Adipocyte (in vitro differentiated cells): Measurements from ENCODE around the gene IL1R2.

Experiments
- DNase-seq: peaks from one replicate; pipeline ENCODE4 v3.0.0-alpha.2; 2015; ENCODE audit warnings: low read depth
- H3K27me3 ChIP-seq: replicated peaks from 2 replicates; pipeline ENCODE4 v1.7.0; 2013; ENCODE audit warnings: mild to moderate bottlenecking, low read length, moderate library complexity; ENCODE audit not compliant: control insufficient read depth, insufficient read depth
- H3K36me3 ChIP-seq: 2 replicates; pipeline ENCODE4 v1.7.0; 2013; ENCODE audit warnings: low read length, mild to moderate bottlenecking, moderate library complexity; ENCODE audit not compliant: control insufficient read depth, insufficient read depth, severe bottlenecking
- H3K4me1 ChIP-seq: 2 replicates; pipeline ENCODE4 v1.7.0; 2013; ENCODE audit warnings: mild to moderate bottlenecking, low read length, moderate library complexity; ENCODE audit not compliant: control insufficient read depth, insufficient read depth
- H3K4me3 ChIP-seq: 2 replicates; pipeline ENCODE4 v1.7.0; 2013; ENCODE audit warnings: mild to moderate bottlenecking, low read length, moderate library complexity
- H3K9ac ChIP-seq: 2 replicates; pipeline ENCODE4 v1.7.0; 2013; ENCODE audit warnings: mild to moderate bottlenecking, low read length, moderate library complexity
- H3K9me3 ChIP-seq: 2 replicates; pipeline ENCODE4 v1.7.0; 2013; ENCODE audit warnings: mild to moderate bottlenecking, low read length, moderate library complexity; ENCODE audit not compliant: control insufficient read depth

Gene IL1R2

DNA sequence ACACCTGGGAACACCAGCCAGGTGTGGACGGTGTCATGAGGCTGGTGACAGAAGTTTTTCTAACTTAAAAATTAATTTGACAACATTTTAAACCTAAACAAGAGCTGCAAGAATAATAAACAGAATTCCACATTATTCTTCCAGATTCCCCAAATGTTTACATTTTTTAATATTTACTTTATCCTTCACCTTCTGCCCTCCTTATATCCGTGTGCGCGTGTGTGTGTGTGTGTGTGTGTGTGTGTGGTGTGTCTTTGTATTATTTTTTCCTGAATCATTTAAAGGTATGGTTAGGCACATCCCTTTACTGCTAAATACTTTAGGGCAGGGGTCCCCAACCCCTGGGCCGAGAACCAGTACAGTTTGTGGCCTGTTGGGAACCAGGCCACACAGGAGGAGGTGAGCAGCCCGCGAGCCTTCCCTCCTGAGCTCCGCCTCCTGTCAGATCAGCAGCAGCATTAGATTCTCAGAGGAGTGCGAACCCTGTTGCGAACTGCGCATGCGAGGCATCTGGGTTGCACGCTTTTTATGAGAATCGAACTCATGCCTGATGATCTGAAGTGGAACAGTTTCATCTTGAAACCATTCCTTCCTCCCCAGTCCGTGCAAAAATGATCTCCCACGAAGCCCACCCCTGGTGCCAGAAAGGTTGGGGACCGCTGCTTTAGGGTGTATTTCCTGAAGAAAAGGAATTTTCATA lies 16.4 kb upstream of the IL1R2 start:
- Histone ChIP-seq H3K27me3 (no peaks in the 10 kb centered on the region), H3K9me3 (peaks cover 3% of the 10 kb centered on the region), H3K4me3 (no peak overlapping the region), H3K4me1 (peaks cover 34% of the 10 kb centered on the region), H3K9ac (no peak overlapping the region), H3K36me3 (no peaks in the 10 kb centered on the region)
- DNase-seq: no peak

DNA sequence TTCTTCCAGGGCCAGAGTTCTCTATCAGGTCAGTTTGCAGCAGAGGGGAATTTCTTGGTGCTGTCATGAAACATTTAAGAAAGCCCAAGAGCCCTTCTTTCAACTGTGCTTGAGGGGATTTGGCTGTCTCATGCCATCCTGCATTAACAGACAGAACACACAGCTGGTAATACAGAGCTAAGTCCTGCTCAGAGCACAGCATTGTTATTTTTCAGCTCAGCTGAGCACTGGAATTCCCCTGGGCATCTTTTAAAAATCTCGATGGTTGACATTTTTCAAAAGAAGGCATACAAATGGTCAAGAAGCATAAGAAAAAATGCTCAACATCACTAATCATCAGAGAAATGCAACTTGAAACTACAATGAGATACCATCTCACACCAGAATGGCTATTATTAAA lies 14.9 kb upstream of the IL1R2 start:
- no peaks in the 10 kb centered on the region for H3K9me3 ChIP-seq
- no peak overlapping the region for H3K4me3 ChIP-seq
- peak; percentile 69 for DNase-seq
- H3K36me3 ChIP-seq: no peaks in the 10 kb centered on the region
- H3K27me3 ChIP-seq: no peaks in the 10 kb centered on the region
- H3K4me1 ChIP-seq: peaks cover 24% of the 10 kb centered on the region
- H3K9ac ChIP-seq: no peak overlapping the region

DNA sequence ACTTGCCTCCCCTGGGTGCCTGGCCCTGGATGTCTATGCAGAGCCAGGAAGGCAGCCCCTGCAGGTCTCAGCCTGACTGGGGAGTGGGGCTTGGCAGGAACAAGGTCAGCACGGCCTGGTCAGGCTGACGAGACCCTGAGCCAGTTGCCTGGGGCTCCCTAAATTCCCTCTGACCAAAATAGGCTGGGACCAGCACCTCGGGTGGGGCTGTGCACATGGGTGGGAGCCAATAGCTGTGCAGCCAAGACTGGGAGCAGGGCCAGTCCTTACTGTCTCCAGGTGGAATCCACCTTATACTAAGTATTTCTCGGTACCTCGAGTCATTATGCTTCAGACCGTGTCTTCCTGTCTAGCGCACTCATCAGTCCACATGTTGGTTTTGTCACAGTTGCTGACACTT lies 11.4 kb upstream of the IL1R2 start:
- no peak for DNase-seq
- H3K36me3 ChIP-seq: no peaks in the 10 kb centered on the region
- no peaks in the 10 kb centered on the region for H3K27me3 ChIP-seq
- no peaks in the 10 kb centered on the region for H3K9me3 ChIP-seq
- H3K4me3 ChIP-seq: no peak overlapping the region
- H3K4me1 ChIP-seq: peaks cover 13% of the 10 kb centered on the region
- H3K9ac ChIP-seq: no peak overlapping the region

DNA sequence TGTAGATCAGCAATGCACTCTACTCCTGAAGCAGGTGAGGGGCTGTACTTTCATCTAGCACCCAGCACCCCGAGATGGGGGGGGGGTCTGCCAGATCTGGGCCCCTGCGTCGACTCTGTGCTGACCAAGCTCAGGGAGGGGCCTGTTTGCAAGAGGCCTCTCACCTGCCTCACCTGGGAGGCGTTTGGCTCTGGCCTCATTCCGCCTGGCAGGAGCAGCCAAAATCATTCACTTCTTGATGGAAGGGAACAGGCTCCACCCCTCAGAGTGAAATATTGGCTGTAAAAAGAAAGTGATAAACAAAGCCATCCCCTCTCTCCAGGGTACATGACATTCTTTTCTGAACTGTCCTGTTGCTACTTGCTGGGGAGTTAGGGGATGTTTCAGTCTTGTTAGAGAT lies 10.7 kb upstream of the IL1R2 start:
- Histone ChIP-seq H3K9me3 (no peaks in the 10 kb centered on the region), H3K36me3 (no peaks in the 10 kb centered on the region), H3K27me3 (no peaks in the 10 kb centered on the region), H3K9ac (no peak overlapping the region), H3K4me3 (no peak overlapping the region), H3K4me1 (peaks cover 13% of the 10 kb centered on the region)
- no peak for DNase-seq

DNA sequence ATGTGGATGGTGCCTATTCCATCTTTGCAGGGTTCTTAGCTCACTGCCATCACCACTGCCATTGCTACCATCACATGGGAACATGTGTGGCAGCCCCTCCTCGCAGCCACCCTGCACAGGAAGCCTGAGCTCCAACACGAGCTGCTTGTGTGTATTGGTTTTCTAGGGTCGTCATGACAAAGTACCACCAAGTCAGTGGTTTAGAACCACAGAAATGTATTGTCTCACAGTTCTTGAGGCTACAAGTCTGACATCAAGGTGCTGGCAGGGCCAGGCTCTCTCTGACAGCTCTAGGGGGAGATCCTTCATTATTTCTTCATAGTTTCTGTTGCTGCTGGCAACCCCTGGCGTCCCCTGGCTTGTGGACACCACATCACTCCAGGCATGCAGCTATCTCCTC lies 10.3 kb upstream of the IL1R2 start:
- Histone ChIP-seq H3K27me3 (no peaks in the 10 kb centered on the region), H3K9me3 (no peaks in the 10 kb centered on the region), H3K4me1 (peaks cover 13% of the 10 kb centered on the region), H3K9ac (no peak overlapping the region), H3K4me3 (no peak overlapping the region), H3K36me3 (no peaks in the 10 kb centered on the region)
- DNase-seq: no peak

DNA sequence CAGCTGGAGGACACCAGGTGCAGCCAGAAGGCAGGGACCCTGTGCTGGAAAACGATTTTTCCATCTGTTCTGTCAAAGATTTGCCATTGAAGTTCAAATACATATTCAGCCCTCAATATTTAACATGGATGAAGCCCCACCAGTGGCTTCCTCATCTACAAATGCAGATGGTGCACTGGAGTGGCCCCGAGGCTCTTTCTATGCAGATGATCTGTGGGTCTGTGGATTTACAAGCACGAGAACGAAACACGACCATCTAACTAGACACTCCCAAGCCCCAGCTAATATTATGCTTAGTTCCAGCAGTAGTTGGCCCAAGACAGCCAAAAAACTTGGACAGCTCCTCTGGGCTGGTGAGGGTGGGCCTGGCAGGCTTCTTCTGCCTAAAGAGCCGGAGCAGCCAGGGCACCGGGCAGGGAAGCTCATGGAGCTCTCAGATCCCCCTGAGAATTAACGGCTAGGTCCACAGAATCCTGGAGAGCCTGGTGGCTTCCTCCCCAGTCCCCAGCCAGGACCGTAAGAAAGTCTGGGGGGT lies 9.2 kb upstream of the IL1R2 start:
- Histone ChIP-seq H3K9ac (no peak overlapping the region), H3K9me3 (no peaks in the 10 kb centered on the region), H3K27me3 (no peaks in the 10 kb centered on the region), H3K4me3 (no peak overlapping the region), H3K4me1 (peaks cover 13% of the 10 kb centered on the region), H3K36me3 (no peaks in the 10 kb centered on the region)
- DNase-seq: no peak

DNA sequence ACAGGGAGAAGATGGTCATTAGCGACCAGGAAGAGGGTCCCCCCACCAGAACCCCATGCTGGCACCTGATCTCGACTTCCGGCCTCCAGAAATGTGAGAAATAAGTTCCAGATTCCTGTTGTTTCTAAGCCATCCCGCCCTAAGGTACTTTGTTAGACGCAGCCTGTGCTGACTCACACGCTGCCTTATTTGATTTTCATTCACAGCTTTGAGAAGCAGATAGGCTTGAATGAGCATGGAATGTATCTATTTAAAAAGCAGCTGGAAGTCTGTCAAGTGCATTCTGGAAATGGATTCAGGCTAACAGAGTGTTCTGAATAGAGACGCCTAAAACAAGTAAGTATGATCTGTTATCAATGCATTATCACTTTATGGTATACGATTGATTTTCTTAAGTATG lies 8.3 kb upstream of the IL1R2 start:
- H3K27me3 ChIP-seq: no peaks in the 10 kb centered on the region
- H3K9me3 ChIP-seq: no peaks in the 10 kb centered on the region
- DNase-seq: peak; percentile 87
- no peak overlapping the region for H3K4me3 ChIP-seq
- no peaks in the 10 kb centered on the region for H3K36me3 ChIP-seq
- peaks cover 13% of the 10 kb centered on the region for H3K4me1 ChIP-seq
- H3K9ac ChIP-seq: no peak overlapping the region

DNA sequence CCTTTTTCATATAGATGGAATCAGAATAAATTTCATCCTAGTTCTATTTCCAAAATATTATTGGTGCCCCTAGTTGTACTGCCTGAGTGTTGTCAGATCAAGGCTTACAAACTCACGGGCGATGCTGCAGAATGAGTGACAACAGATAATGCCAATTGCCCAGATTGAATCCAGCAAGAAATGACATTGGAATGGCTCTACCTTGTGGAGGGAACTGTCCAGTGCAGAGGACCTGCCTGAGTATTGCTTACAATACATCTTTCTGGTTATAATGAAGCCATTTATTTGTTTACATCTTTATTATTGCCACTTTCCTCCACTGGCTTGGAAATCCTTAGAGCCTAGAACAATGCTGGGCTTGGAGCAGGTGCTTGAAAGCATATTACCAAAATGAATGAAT lies 7.8 kb upstream of the IL1R2 start:
- DNase-seq: peak; percentile 37
- H3K4me1 ChIP-seq: peaks cover 17% of the 10 kb centered on the region
- no peak overlapping the region for H3K9ac ChIP-seq
- no peak overlapping the region for H3K4me3 ChIP-seq
- H3K36me3 ChIP-seq: no peaks in the 10 kb centered on the region
- H3K27me3 ChIP-seq: no peaks in the 10 kb centered on the region
- no peaks in the 10 kb centered on the region for H3K9me3 ChIP-seq

DNA sequence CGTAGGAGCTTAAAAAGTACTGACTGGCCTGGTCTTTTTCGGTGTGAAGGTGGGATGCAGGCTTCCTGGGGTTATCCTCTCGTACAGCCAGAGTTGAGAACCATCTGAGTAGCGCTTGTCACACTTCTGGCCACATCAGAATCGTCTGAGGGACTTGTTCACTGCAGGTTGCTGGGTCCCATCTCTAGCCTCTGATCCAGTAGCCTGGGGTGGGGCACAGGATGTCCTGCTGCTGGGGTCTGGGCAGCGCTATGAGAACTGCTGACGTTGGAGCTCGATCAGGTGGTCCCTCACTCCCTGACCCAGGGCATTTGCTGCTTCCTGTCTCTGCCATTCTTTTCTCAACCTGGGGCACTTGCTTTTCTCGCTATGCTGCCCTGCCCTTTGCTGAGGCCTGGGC lies 7.1 kb upstream of the IL1R2 start:
- no peak overlapping the region for H3K4me3 ChIP-seq
- peaks cover 22% of the 10 kb centered on the region for H3K4me1 ChIP-seq
- no peak overlapping the region for H3K9ac ChIP-seq
- no peak for DNase-seq
- H3K27me3 ChIP-seq: no peaks in the 10 kb centered on the region
- no peaks in the 10 kb centered on the region for H3K9me3 ChIP-seq
- H3K36me3 ChIP-seq: no peaks in the 10 kb centered on the region

DNA sequence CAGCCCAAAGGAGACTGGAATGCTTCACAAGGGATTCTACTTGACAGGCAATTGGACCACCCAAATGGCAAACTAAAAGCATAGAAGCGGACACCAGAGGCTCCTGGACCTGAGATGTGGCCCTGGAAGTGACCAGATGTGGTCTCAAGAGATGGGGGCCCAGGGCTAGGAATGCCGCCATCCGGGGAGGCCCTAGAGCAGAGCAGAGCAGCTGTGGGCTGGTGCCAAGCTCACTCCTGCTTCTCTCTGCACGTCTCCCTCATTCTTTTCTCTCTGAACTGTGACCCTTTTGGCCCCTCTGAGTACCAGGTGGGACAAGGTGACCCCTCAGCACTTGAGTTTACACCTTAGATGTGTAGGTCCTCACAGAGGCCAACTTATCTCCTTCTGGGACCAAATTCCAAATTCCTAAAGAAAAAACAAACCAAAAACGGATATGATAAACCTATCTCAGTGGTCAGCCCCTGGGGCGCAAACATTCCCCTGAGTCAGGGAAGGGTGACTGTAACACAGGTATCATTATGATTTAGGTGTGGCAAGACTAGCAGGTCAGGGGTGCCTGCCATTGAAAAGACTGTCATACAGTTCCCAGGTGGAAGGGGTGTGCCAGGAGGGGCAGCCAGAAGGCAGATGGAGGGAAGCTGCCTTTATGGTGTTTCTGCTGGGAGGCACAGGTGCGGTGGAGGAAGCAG lies 6.5 kb upstream of the IL1R2 start:
- Histone ChIP-seq H3K9me3 (no peaks in the 10 kb centered on the region), H3K4me1 (peaks cover 24% of the 10 kb centered on the region), H3K36me3 (no peaks in the 10 kb centered on the region), H3K9ac (no peak overlapping the region), H3K27me3 (no peaks in the 10 kb centered on the region), H3K4me3 (no peak overlapping the region)
- no peak for DNase-seq

DNA sequence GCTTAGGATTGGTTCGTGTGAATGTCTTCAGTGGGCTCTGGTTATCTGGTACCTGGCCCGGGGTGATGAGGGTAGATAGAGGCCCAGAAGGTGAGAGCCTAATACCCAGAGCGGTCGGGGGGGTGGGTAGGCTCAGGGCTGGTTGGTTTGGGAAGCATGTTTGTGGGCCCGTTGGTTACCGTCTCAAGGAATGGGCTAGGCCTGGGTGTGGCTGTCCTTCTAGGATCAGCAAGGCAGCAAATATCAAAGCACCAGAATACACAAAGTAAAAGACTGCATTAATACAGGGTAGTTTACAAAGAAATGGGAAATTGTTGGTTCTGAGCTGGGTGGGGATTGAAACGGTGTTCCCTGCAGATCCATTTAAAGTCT lies 6.0 kb upstream of the IL1R2 start:
- H3K9me3 ChIP-seq: no peaks in the 10 kb centered on the region
- no peak overlapping the region for H3K9ac ChIP-seq
- no peak overlapping the region for H3K4me3 ChIP-seq
- no peaks in the 10 kb centered on the region for H3K27me3 ChIP-seq
- H3K4me1 ChIP-seq: peaks cover 24% of the 10 kb centered on the region
- no peaks in the 10 kb centered on the region for H3K36me3 ChIP-seq
- DNase-seq: no peak
